Loucy (cell line): Measurements from ENCODE around the gene FLOT1.

Experiments used
- CTCF ChIP-seq: fragments of 200-600 bp; sonication (generic); conservative IDR thresholded peaks from 2 replicates; pipeline ENCODE4 v1.5.1; 2014; ENCODE audit warnings: mild to moderate bottlenecking, antibody characterized with exemption, low read length
- EZH2phosphoT487 ChIP-seq: fragments of 200-600 bp; IDR thresholded peaks from 2 replicates; pipeline ENCODE4 v1.6.1; 2018; ENCODE audit warnings: antibody characterized with exemption, mild to moderate bottlenecking, moderate library complexity, borderline replicate concordance

GRCh38 chr6:30719356-30719755 lies 23.1 kb downstream of the FLOT1 start:
- TF ChIP-seq CTCF: no peak; the same call in 1 of the 2 replicates
- TF ChIP-seq EZH2phosphoT487: no peak
